GM18951 (cell line): ENCODE data around the gene AMIGO3.
A peak's percentile ranks its signal among the peaks of the same experiment; 100 is the strongest.

Experiments
- POLR2A ChIP-seq: IDR thresholded peaks from 4 replicates; pipeline ENCODE4 v1.6.1; 2011; ENCODE audit warnings: mild to moderate bottlenecking; ENCODE audit not compliant: insufficient read length, insufficient read depth; ENCODE audit errors: extremely low read depth
- in situ Hi-C: fragments of 300-500 bp; cut with MboI; formaldehyde crosslinking; loops from one replicate; pipeline ENCODE4 v1.12.0; 2022; ENCODE audit warnings: low sequenced_read_pairs, mixed read lengths, inconsistent platforms; ENCODE audit not compliant: unreplicated experiment

The AMIGO3 gene

DNA sequence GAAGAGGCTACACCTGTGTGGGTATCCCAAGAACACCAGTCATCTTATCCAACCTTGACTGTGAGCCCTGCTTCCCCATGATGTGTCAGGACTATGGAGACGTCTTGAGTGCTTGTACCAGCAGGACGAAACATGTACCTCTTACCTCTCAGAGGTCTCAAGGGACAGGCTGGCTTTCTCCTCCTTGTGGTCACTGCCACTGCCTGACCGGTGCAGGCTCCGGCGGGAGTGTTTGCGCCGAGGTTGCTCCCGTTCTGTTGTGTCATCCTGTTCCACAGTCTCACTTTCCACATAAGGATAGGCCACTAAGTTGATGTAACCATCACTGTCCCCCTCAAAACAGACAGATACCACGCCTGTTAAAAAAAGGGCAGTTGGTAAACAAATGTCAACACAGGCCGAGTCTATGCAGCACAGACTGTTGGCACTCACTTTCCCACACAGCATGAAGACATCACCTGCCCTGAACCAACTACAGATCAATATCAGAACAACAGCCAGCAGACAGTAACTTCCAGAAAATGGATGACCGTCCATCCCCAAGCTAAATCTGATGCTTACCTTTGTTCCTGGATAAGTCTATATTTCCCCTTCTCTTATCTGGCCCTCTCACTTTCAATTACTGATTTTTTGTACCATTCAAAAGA is 18.7 kb upstream of the AMIGO3 start:
- in situ Hi-C loops = no loop called here
- no peak for TF ChIP-seq POLR2A

DNA sequence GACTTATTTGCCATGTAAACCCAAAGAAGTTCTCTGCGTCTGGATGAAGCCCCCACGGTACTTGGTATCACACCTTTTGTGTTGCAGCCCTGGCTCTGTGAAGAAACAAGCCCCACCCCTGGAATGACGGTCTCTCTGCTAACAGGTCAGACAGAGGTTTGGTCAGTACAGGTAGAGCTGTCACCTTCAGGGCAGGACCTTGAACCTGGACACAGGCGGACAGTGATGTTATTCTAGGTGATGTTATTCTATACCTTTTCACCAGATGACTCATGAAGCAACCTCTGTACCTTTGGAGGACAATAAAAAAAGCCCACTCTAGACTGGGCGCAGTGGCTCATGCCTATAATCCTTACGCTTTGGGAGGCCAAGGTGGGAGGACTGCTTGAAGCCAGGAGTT is 15.3 kb upstream of the AMIGO3 start:
- no peak for TF ChIP-seq POLR2A
- in situ Hi-C loops = no loop called here

DNA sequence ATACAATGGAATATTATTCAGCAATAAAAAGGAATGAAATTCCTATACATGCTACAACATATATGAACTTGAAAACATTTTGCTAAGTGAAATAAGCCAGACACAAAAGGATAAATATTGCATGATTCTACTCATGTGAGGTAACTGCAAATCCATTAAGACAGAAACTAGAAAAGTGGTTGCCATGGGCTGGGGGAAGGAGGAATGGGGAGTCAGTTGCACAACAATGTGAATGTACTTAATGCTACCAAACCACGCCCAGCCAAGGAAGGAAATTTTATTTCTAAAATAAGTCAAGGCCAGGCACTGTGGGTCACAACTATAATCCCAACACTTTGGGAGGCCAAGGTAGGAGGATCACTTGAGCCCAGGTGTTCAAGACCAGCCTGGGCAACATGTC is 14.1 kb upstream of the AMIGO3 start:
- no peak for TF ChIP-seq POLR2A
- in situ Hi-C loops = no loop called here

DNA sequence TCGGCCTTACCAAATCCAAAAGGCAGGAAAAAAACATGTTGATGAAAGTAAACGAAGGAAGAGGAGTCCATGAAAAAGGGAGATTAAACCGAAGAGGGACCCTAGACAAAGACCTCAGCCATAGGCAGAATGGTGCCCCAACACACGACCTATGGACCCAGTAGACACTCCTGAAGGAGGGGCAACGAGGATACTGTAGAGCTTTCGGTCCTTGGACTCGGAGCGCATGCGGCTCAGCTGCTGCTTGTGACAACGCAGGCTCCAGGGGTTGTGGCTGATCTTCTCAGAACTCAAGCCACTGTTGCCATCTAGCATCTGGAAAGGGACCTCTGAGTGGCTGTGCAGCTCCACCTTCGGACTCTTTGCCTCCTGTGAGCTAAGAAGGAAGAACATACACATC is 13.1 kb upstream of the AMIGO3 start:
- no peak for TF ChIP-seq POLR2A
- in situ Hi-C loops = no loop called here

DNA sequence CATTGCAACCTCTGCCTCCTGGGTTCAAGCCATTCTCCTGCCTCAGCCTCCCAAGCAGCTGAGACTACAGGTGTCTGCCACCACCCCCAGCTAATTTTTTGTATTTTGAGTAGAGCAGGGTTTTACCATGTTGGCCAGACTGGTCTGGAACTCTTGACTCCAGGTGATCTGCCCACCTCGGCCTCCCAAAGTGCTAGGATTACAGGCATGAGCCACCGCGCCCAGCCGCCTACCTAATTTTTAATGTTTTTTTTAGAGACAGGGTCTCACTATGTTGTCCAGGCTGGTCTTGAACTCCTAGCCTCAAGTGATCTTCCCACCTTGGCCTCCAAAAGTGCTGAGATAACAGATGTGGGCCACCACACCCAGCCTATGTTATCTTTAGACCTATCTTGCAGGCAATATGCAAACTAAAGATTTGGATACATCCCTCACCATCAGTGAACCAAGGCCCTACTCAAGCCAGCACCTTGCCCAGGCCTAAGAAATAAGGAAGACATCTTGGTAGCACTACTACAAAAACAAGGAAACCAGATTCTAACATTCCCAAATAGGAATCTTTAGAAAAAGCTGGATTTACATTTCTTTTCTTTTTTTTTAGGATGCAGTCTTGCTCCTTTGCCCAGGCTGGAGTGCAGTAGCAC is 10.6 kb upstream of the AMIGO3 start:
- TF ChIP-seq POLR2A = no peak
- in situ Hi-C loops = no loop called here

DNA sequence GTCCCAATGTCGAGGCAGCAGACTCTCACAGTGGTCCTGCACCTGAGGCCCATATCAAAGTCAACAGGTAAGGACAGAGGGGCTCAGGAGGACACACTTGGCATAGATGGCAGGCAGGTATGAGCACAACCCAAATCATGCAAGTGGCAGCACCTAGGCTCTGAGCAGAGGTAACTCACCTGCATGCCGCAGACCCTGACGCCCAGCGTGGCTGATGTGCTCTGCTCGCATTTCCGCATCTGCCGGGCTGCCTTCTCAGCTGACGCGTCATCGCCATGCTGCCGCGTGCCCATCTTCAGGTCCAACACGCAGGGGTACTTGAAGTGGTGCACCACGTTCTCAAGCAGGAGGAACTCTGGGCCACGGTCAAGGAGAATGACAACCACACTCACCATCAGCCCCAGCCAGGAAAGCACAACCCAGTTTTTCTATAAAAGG is 8.5 kb upstream of the AMIGO3 start:
- in situ Hi-C loops = no loop called here
- no peak for TF ChIP-seq POLR2A

DNA sequence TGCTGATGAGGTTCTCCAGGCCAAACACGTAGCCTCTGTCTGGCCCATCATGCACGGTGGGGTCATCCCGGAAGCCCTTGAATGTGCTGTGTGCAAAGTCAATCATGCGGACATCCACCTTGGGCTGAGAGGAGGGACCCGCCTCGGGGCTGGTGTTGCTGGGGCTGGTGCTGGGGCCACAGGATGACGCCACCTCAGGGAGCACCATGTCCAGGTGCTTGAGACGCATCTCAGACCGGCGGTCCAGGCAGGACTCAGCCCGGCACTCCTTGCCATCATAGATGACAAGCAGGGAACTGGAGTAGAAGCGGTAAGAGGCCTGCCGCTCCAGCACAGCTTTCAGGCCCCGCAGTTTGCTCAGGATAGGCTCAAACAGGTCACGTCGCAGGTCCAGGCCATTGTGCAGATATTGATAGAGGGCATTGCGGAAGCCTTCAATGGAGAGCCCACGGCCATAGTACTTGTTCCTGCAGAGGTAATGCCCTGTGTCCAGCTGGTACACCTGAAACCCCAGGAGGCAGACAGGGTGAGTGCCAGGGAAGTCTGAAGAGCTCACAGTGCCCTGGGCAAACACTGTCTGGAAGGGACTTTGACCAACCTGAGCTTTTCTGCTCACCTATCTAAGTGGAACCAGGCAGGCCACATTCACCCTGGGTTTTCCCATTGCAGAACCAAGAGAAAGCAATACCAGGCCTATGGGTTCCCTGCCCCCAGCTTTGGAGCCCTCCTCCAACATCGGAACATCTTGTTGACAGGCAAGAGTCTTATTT is 7.9 kb upstream of the AMIGO3 start:
- TF ChIP-seq POLR2A = no peak
- in situ Hi-C loops = no loop called here

DNA sequence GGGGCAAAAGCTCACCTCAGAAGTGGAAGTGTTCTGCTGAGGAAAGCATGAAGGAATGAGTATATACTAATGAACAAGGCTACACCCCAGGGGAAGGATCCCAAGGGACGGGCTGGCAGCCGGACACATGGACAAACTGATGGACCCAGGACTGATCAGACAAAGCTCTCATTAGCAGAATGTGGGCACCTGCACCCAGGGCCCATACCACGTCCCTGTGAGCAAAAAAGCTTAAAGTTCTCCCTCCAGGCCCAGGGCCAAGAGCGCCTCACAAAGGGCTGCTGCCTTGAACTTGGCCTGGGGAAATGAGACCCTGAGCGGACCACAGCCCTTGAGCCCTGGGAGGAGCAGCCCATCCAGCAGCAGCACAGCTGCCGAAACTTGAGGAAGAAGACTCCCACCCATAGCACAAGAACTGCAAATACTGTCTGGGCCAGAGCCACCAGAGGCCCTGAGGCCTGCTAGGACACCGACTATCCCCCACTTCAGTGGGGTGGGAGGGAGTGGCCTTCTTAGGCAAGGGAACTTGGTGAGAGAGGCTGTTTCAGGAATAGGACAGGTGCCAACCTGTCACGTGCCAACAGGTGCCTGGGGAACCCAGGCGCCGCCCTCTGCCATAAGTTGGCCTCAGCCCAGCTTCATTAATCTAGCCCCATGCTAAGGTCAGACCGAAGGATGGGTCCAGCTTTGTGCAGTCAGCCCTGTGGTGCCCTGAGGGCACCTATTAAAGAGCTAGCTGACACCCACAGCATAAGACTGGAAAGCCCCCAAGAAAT is 6.6 kb upstream of the AMIGO3 start:
- in situ Hi-C loops = no loop called here
- TF ChIP-seq POLR2A = no peak

DNA sequence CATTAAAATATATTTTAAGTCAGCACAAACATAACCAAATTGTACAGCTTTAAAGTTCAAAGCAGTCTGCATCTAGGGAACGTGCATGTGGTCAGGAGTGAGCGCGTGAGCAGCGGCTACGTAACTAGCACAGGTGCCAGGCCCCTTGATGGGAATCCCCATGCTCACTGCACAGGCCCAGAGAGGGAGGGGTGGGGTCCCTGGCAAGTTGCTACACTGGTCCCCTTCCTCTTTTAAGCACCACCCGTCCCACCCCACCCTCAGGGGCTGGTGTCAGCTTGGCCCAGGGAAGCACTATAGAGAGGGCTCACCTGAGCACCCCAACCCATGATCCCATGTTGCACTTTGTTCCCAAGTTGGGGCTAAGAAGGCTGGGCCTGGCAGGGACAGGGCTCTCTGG is 5.1 kb upstream of the AMIGO3 start:
- in situ Hi-C loops = no loop called here
- no peak for TF ChIP-seq POLR2A

DNA sequence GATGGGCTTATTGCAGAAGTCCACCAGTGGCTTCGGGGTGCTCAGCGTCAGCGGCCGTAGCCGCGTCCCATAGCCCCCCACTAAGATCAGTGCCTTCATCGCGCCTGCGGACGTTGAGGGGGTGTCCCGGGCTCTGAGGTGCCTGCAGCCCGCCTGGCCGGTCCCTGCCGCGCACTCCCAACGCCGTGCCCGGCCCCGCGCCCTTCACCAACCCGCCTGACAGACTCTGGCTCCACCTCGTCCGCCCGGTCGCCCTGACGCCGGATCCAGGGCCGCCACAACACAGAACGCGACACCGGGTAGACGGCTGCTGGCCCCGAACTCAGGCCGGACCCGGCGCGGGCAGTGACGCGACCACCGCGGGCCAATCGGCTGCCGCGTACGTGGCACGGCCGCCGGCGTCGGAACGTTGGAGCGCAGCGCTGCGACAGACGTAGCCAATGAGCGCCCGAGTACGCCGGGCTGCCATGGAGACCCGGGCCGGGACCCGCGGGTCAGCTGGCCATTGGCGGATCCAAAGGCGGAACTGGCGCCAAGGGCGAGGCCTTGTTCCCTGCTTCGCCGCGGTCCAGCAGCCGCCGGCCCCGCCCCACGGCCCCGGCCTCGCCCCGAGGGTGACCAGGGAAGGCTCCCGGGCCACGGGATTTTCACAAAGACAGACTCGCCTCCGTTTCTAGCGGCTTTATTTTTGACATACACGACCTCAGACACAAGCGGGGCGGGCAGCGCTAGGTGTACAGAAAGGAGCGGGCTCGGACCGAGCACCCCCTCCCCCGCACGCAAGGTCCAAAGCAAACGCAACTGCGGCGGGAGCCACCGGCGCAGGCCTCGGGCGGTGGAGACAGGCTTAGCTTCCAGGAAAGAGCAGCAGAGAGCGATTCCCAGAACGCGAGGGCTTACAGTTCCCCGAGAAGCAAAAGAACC is 4.4 kb upstream of the AMIGO3 start, which contains the start of gene GMPPB:
Gene GMPPB (minus strand): TSS at position 324 of the 924 bp plus-strand sequence. CDS start 225 bp downstream, at position 99.
- TF ChIP-seq POLR2A = peak; percentile 83
- in situ Hi-C loops = no loop called here

DNA sequence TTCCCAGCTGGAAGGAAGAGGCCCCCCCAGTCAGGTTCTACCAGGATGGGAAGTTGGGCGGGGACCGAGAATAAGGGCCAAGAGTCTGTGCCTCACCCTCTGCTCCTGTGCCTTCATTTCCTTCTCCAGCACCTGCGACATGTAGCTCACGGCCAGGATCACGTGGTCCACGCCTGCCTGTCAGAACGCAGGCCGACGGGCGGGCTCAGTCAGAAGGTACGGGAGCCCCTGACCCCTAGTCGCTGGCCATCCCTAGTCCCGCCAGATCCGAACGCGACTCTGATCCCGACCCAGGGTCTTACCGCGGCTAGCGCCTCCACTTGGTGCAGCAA is 3.8 kb upstream of the AMIGO3 start:
- TF ChIP-seq POLR2A = no peak
- in situ Hi-C loops = no loop called here

DNA sequence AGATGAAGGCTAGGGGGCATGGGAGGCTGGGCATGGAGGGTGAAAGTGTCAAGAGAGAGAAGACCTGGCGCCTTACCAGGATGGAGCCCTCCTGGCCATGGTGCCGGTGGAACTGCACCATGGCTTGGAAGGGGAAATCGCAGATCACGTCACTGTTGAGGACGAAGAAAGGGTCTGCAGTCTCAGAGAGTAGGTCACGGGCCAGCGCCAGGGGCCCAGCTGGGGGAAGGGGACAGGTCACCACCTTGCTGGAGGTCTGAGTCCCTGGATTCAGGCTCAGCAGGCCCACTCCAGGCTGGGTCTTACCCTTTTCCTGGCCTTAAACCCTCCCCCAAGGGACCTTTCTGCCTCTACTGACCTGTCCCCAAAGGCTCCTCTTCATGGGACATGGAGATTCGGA is 3.4 kb upstream of the AMIGO3 start:
- no peak for TF ChIP-seq POLR2A
- in situ Hi-C loops = no loop called here
